Sigmoid colon (tissue), 4 donors: ENCODE results near the gene KLRK1.

Source experiments
- CTCF ChIP-seq, 4 experiments: fragments of 450-650 bp in 3 of 4; fragments of 200-600 bp in 1 of 4; IDR thresholded peaks; one replicate each; pipeline ENCODE4 v1.5.1; 2016 to 2019; ENCODE audit warnings: antibody characterized with exemption in 4 of 4, mild to moderate bottlenecking in 3 of 4, moderate library complexity in 2 of 4
- EP300 ChIP-seq, 4 donors: sonication (generic); formaldehyde crosslinking; IDR thresholded peaks; one replicate each; pipeline ENCODE4 v1.6.1; 2017; ENCODE audit warnings: antibody characterized with exemption in 4 of 4
- POLR2A ChIP-seq, 2 donors: fragments of 450-650 bp; IDR thresholded peaks; one replicate each; pipeline ENCODE4 v1.6.1; 2016; ENCODE audit warnings: antibody characterized with exemption in 2 of 2, mild to moderate bottlenecking in 2 of 2, moderate library complexity in 2 of 2
- POLR2AphosphoS5 ChIP-seq, 4 donors: sonication (generic); formaldehyde crosslinking; IDR thresholded peaks; one replicate each; pipeline ENCODE4 v1.6.1; 2017; ENCODE audit warnings: antibody characterized with exemption in 4 of 4

DNA sequence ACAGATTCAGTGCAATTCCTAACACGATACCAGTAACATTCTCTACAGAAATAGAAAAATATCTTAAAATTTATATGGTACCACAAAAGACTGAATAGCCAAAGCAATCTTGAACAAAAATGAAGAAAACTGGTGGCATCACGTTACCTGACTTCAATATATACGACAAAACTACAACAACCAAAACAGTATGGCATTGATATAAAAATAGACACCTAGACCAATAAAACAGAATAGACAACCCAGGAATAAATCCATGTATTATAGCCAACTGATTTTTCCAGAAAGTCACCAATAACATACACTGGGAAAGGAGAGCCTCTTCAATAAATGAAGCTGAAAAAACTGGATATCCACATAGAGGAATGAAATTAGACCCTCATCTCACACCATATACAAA lies 5.7 kb downstream of the KLRK1 start:
- TF ChIP-seq POLR2AphosphoS5 (IDR thresholded peaks at IDR 0.05) (no peak), CTCF (IDR thresholded peaks at IDR 0.05) (no peak), EP300 (IDR thresholded peaks at IDR 0.05) (no peak), POLR2A (IDR thresholded peaks at IDR 0.05) (no peak)
